Parathyroid adenoma (tissue), 2 donors: ENCODE data around the gene TMEM222.

Experiments
- H2AFZ ChIP-seq: fragments of 300-600 bp; sonication (generic); one replicate; pipeline ENCODE4 v1.7.0; 2017; ENCODE audit warnings: antibody characterized with exemption, mild to moderate bottlenecking
- H3K27ac ChIP-seq: fragments of 300-600 bp; sonication (generic); one replicate; pipeline ENCODE4 v1.7.0; 2017
- H3K27me3 ChIP-seq: fragments of 300-600 bp; sonication (generic); one replicate; pipeline ENCODE4 v1.7.0; 2017; ENCODE audit warnings: low read length; ENCODE audit not compliant: control insufficient read depth, insufficient read depth
- H3K36me3 ChIP-seq: fragments of 300-600 bp; sonication (generic); one replicate; pipeline ENCODE4 v1.7.0; 2017; ENCODE audit warnings: low read length; ENCODE audit not compliant: control insufficient read depth, insufficient read depth
- H3K4me1 ChIP-seq: fragments of 300-600 bp; sonication (generic); one replicate; pipeline ENCODE4 v1.7.0; 2017; ENCODE audit warnings: control low read depth
- H3K4me2 ChIP-seq: fragments of 300-600 bp; sonication (generic); one replicate; pipeline ENCODE4 v1.7.0; 2017; ENCODE audit warnings: low read length
- H3K4me3 ChIP-seq: fragments of 300-600 bp; sonication (generic); one replicate; pipeline ENCODE4 v1.7.0; 2017; ENCODE audit warnings: low read depth, low read length
- H3K79me2 ChIP-seq: fragments of 300-600 bp; sonication (generic); one replicate; pipeline ENCODE4 v1.7.0; 2017; ENCODE audit warnings: control low read depth
- H3K9ac ChIP-seq: fragments of 300-600 bp; sonication (generic); one replicate; pipeline ENCODE4 v1.7.0; 2017; ENCODE audit warnings: mild to moderate bottlenecking
- H3K9me3 ChIP-seq: fragments of 300-600 bp; sonication (generic); one replicate; pipeline ENCODE4 v1.7.0; 2017; ENCODE audit warnings: low read length; ENCODE audit not compliant: control insufficient read depth
- TF ChIP-seq, protein P1 (sequence below): fragments of 300-600 bp; sonication (generic); IDR thresholded peaks from one replicate; pipeline ENCODE4 v1.7.0; 2017; ENCODE audit warnings: antibody characterized with exemption, mild to moderate bottlenecking
- donor health status: primary hyperparathyroidism.

The TMEM222 gene

DNA sequence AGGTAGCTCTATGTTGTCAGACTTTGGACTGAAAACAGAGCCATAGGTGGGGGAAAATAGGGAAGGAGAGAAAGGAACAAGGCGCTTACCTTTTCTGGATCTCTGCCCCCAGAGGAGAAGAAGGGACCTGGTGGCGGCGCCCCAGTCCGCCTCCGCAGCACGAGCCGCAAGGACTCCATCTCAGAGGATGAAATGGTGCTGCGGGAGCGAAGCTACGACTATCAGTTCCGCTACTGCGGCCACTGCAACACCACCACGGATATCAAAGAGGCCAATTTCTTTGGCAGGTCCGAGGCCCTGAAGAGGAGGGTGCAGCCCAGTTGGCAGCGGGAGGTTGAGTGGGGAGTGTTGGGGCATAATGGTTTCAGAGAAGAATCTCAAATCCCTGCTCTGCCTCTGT, 18.5 kb upstream of the TMEM222 start:
- Histone ChIP-seq H3K9me3 (no peaks in the 10 kb centered on the region), H3K4me2 (no peak overlapping the region), H3K36me3 (no peaks in the 10 kb centered on the region), H3K27me3 (no peaks in the 10 kb centered on the region), H3K9ac (no peak overlapping the region), H3K4me1 (peaks cover 16% of the 10 kb centered on the region), H2AFZ (no peak overlapping the region), H3K27ac (no peak overlapping the region), H3K79me2 (no peaks in the 10 kb centered on the region), H3K4me3 (no peak overlapping the region)
- TF ChIP-seq, protein P1, sequence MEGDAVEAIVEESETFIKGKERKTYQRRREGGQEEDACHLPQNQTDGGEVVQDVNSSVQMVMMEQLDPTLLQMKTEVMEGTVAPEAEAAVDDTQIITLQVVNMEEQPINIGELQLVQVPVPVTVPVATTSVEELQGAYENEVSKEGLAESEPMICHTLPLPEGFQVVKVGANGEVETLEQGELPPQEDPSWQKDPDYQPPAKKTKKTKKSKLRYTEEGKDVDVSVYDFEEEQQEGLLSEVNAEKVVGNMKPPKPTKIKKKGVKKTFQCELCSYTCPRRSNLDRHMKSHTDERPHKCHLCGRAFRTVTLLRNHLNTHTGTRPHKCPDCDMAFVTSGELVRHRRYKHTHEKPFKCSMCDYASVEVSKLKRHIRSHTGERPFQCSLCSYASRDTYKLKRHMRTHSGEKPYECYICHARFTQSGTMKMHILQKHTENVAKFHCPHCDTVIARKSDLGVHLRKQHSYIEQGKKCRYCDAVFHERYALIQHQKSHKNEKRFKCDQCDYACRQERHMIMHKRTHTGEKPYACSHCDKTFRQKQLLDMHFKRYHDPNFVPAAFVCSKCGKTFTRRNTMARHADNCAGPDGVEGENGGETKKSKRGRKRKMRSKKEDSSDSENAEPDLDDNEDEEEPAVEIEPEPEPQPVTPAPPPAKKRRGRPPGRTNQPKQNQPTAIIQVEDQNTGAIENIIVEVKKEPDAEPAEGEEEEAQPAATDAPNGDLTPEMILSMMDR: no peak

DNA sequence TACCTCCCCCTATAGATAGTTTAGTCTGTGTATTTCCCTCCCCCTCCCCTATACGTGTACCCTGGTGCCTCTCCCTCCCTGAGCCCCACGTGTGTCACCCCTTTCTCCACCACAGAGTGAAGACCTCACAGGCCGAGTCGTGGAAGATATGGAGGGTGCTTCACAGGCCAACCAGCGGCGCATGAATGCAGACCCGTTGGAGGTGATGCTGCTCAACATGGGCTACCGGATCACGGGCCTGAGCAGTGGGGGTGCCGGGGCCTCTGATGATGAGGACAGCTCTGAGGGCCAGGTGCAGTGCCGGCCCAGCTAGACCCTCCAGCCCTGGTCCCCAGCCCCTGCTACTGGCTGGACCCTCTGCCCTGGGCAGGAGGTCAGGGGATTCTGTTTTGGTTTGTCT, 15.9 kb upstream of the TMEM222 start:
- Histone ChIP-seq H3K4me2 (no peak overlapping the region), H3K4me1 (peaks cover 2% of the 10 kb centered on the region), H3K9ac (no peak overlapping the region), H3K36me3 (no peaks in the 10 kb centered on the region), H2AFZ (no peak overlapping the region), H3K79me2 (no peaks in the 10 kb centered on the region), H3K9me3 (no peaks in the 10 kb centered on the region), H3K27me3 (no peaks in the 10 kb centered on the region), H3K4me3 (no peak overlapping the region), H3K27ac (no peak overlapping the region)
- TF ChIP-seq, protein P1: no peak

GRCh38 chr1:27306892-27307761, 14.8 kb upstream of the TMEM222 start:
- Histone ChIP-seq H3K9ac (no peak overlapping the region), H3K79me2 (no peaks in the 10 kb centered on the region), H3K4me1 (no peaks in the 10 kb centered on the region), H3K4me3 (no peak overlapping the region), H2AFZ (no peak overlapping the region), H3K4me2 (no peak overlapping the region), H3K36me3 (no peaks in the 10 kb centered on the region), H3K27ac (no peak overlapping the region), H3K9me3 (no peaks in the 10 kb centered on the region), H3K27me3 (no peaks in the 10 kb centered on the region)
- TF ChIP-seq, protein P1: no peak

DNA sequence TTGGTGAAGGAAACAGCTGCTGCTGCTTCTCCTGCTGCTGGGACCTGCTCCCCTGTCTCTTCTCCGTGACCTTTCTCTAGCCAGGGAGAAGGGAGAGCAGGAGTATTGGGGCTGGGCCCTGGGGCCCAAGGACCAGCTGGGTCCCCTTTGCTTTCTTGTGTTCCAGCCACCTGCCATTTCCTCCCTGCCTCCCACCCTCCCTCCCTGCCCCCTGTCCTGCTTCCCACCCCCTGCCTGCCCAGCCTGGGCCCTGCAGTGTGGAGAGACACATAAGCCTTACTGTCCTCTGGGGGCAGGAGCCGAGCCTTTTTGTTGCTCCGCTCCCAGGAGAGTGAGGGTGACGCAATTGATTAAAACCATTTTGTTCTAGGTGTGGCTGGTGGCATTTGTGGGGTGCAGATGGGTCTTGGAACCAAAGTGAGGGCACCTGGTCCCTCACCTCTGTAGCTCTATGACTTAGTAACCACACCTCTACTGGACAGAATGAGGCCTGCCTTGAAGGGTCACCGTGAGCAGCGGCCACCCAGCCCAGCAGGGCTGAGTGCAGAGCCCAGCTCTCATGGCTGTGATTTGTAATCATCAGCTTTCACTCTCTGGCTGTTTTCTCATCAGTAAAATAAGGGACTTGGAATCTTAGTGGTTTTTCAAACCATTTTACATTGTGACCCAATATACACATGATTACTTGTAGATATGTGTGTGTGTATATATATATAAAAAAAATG, 13.9 kb upstream of the TMEM222 start:
- H3K4me3 ChIP-seq: no peak overlapping the region
- H3K36me3 ChIP-seq: no peaks in the 10 kb centered on the region
- H3K4me1 ChIP-seq: no peaks in the 10 kb centered on the region
- no peak overlapping the region for H3K27ac ChIP-seq
- H3K79me2 ChIP-seq: no peaks in the 10 kb centered on the region
- no peak overlapping the region for H3K9ac ChIP-seq
- no peaks in the 10 kb centered on the region for H3K9me3 ChIP-seq
- no peak overlapping the region for H2AFZ ChIP-seq
- TF ChIP-seq, protein P1: no peak
- H3K4me2 ChIP-seq: no peak overlapping the region
- H3K27me3 ChIP-seq: no peaks in the 10 kb centered on the region
